ENCODE data around the gene VANGL1.

The VANGL1 gene

DNA sequence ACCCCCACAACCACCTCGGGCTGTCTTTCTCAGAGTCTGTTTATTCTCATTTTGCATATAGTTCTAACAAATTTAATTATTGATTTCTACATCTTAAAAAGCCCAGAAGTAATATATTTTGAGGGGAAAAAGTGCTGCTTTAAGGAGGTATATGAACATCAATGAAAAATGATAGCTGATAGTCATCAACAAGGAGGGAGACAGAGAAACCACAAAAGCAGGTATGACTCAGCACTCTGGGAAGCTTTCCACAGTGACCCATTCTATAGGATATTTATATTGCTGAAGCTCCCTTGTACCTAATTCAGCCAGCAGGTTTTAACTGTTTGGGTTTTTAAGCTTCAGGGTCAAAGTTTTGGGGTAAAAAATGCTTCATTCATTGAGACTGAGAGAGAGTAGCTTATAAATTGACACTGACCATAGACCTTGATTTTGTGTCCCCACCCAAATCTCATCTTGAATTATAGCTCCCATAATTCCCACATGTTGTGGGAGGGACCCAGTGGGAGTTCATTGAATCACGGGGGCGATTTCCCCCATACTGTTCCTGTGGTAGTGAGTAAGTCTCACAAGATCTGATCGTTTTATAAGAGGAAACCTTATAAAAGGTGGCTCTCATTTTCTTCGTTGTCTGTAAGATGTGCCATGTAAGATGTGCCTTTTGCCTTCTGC lies 27.4 kb downstream of the VANGL1 start:
- DNase-seq (ENCODE audit: low read depth): no peak

DNA sequence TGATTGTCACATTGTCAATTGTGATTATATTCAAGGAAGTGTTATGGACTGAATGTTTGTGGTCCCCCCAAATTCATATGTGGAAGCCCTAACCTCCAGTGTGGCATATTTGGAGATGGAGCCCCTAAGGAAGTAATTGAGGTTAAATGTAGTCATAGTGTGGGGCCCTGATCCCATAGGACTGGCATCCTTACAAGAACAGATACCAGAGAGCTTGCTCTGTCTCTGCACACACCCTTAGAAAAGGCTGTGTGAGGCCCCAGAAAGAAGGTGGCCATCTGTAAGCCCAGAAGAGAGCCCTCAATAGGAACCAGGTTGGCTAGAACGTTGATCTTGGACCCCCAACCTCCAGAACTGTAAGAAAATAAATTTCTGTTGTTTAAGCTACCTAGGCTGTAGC lies 28.1 kb downstream of the VANGL1 start:
- DNase-seq (ENCODE audit: low read depth): no peak

DNA sequence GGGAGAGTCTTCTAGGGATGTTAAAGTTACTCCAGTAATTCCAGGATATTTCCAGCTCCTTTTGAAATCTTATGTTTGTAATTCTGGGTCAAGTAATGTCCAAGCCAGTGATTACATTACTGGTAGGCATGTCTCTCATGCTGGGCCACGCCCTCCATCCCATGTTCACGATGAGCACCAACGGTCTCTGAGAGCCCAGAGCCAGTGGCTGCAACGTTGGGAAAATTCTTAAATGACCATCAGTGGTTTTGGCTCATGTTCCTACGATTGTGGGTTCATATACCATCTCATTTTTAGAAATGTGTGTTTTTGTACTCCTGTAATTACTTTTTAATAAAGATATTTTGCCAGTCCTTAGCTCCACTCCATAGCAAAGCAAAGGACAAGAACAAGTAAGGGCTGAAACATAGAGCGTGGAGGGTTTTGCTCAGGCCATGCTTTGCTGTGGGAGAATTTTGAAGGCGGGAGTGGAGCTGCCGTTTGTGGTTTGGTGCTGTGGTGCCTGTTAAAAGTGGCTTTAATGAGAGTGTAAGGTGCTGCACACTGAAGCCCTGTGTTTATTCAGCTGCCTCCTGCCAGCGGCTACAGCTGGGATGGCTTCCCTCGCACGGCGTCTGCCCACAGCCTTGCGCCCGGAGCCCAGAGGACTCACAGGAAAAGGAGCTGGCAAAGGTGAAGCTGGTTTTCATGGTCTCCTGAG lies 28.9 kb downstream of the VANGL1 start:
- DNase-seq (ENCODE audit: low read depth): no peak

DNA sequence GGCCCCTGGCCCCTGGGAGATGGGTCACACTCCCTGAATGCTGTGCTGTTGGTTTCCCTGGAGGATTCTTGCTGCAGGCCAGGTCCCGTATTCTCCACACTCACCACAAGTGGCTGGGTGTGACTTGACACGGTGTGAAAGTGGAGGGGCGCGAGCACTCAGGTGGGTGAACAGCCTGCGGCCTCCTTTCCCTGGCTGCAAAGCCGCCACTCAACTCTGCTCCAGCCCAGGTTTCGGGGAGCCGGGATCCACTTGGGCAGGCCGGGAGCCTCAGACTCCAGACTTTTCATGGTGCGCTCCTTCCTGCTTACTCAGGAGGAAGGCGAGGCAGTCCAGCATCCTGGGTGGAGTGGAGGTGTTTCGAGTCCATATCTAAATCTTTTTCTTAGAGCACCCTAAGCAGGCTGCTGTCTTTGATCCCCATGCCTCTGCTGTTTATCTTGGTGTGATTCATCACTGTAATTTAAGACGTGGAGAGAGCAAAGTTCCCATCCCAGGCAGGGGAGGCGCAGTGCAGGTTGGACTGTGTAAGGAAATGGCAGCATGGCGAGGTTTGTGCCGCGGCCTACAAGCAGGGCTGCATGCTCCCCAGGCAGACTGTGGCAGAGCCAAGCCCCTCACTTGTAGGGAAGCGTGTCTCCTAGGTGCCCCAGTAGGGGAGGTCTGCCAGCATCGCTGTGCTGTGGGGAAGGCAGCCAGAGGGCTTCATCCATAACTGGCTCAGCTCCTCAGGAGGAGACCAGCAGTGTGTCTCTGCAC lies 29.6 kb downstream of the VANGL1 start:
- DNase-seq (ENCODE audit: low read depth): no peak

DNA sequence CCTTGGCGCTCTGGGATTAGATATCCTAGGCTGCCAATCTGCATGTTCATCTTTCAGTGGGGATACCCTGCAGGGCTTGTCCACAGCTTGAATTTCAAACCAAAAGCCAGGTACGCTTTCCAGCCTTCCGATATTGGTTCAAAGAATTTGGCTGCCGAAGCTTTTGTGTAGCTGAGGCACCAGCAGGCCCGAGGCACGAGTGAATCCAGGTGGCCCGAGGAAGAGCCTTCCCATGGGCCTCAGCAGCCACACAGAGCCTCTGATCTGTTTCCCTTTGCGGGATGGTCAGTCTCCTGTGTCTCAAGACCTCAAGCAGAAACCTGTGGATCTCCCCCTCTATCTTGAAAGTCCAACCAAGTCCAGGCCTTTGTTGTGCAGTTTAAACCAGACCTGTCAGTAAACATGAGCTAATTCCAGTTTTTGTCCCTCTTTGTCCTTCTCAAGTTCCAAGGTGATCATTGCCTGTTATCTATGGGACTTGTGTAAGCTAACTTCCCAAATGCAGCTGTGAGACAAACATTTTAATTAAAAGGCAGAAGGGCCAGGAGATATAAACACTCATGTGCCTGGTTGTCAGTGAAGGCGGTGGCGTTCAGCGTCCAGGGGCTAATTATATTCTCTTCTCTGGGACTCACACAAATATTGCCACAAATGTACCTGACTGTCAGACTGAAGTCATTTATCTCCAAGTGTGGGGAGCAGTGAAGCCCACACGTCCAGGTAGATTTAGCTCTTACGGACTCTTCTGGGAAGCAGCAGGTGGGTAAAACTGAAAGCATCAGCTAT lies 30.6 kb downstream of the VANGL1 start:
- DNase-seq (ENCODE audit: low read depth): no peak

DNA sequence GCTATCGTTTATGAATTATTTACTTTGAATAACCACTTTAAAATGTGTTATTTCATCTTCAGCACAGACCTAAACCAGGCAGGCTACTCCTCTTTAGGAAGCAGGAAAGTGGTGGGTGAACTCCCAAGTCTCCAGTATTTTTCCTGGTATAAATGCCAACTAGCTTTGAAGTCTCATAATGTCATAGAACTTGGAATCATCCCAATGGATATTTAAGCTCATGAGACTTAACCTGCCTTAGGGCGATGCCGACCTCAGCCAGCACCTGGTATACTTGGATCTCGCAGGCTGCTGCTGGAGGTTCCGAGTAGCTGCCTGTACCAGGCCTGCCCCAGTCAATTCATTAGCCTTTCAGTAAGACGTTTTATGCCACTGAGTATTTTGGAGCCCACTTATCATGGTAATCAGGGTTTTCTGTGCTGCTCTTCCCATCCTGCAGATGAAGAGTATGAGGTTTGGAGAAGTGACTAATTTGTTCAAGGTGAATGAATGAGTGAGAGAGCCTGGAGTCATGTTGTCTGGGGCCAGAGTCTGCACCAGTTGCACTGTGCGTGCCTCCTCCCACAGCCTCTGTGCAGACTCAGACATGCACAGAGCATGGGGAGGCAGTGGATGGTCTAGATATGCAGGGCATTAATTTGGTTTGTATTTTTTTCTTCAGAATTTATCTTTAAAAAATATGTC lies 34.9 kb downstream of the VANGL1 start:
- no peak for DNase-seq (ENCODE audit: low read depth)

DNA sequence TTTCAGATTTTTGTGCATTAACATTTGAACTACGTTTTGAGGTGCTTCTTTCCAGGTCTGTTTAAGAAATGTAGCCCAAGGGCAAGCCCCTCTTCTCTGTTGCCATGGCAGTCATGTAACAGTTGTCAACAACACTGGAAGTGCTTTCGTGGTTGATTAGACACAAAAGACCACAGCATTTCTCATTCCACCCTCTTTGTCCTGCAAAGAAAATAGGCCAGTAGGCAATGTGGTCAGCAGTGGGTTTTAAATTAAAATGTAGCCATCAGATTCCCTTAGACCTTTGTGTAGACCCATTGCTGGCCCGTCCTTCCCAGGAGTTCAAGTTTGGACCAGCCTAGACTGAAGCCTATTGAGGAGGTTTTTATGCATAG lies 35.4 kb downstream of the VANGL1 start:
- no peak for DNase-seq (ENCODE audit: low read depth)

DNA sequence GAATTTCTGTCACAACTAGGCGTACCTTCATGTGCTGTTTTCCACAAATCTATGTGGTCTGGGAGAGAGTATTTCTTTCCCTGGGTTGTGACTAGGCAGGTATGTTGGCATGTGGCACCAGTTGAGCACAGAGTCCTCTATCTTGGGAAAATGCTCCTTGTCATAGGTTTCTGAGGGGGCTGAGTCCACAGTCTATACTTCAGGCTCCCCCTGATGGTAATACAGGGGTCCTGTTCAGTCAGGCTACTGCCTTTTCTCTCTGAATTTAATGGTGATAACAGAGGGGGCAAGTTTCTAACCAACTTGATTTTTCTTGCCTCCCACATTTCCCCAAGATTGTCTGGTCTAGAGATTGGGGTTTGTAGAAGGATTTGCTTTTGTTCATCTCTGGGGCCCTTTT lies 35.8 kb downstream of the VANGL1 start:
- DNase-seq (ENCODE audit: low read depth): no peak

DNA sequence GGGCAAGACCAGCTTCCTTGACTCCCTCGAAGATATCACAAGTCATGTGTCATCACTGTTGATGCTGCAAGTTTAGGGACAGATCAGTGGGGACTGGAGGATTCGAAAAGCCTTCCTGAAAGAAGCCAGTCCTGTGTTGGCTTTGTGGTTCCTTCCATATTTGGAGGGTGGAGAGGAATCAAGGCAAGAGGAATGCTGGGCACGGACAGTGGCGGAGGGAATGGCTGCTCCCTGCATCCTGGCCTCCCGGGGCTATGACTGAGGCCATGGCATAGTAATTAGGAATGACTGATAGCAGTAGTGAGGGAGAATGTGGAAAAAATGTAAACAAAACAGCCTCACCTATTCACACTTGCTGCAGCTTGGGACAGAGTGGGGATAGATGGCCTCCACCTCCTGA lies 36.4 kb downstream of the VANGL1 start:
- no peak for DNase-seq (ENCODE audit: low read depth)

DNA sequence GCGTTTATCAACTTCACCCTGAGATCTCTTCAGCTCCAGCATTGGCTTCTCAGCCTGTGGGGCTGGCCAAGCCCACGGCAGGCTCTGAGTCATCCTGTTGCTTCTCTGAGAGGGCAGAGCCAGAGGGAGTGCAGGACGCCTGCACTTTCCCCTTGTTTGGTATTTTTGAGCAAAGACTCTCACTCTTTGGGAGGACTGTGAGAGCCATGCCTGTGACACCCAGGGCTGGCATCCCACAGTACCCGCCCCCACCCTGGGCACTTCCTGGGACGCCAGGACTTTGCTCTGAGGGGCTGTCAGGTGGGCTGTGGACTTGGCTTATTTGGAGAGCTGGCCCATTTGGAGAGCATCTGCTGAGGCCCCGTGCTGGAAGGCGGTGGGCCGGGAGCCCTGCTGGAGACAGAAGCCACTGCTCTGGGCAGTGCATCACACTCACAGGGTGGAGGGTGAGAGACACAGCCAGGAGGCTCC lies 37.4 kb downstream of the VANGL1 start:
- no peak for DNase-seq (ENCODE audit: low read depth)

DNA sequence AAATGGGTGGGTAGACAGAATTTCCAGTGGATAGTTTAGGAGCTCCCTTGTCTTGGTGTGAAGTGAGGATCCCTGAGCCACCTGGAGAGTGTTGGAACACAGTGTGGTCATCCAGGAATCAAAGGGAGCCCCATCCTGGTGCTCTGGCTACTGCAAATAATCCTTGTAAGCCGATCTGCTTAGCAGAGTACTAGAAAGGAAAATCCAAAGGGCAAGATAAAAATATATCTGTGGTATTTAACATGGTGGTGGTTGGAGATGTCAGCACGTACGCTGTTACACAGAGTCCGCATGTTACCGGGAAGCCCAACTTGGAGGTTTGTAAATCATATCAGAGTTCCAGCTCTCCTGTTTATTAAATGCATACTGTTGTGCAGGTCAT lies 39.0 kb downstream of the VANGL1 start:
- no peak for DNase-seq (ENCODE audit: low read depth)

DNA sequence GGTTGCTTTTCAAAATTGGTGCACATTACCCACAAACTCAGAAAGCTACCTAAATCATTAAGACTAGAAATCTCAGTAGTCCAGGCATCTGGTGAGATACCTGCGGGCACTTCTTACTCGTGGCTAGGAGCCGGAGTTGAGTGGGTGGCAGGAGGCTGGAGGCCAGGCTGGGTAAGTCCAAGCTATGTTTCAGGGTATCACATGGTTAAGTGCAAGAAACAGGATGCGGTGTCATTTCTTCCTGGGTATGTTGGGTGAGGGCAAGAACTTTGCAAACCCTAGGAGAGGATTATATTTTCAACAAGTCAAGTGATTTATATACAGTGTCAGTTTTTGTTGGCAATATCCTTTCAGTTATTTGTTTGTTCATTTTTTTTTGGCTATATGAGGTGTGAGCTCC lies 41.0 kb downstream of the VANGL1 start:
- DNase-seq (ENCODE audit: low read depth): no peak

DNA sequence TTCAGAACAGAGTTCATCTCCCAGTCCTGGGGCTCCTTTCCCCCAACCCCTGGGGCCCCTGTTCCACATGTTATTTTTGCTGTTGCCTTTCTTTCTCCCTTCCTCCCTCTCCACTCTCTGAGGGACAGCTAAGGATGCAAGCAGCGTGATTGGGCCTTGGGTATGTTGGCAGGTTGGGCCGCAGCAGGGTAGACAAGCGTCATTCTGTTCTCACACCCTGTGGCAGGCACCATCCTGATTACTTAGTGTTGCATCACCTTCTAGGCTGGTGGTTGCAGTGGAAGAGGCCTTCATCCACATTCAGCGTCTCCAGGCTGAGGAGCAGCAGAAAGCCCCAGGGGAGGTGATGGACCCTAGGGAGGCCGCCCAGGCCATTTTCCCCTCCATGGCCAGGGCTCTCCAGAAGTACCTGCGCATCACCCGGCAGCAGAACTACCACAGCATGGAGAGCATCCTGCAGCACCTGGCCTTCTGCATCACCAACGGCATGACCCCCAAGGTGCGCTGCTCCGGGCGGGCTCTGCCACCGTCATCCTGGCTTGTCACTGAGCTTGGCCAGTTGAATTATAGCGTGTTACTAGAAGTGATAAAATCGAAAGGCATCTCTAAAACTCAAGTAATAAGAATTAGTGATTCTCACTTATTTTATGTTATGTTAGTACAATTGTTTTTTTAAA lies 43.4 kb downstream of the VANGL1 start:
- DNase-seq (ENCODE audit: low read depth): no peak

DNA sequence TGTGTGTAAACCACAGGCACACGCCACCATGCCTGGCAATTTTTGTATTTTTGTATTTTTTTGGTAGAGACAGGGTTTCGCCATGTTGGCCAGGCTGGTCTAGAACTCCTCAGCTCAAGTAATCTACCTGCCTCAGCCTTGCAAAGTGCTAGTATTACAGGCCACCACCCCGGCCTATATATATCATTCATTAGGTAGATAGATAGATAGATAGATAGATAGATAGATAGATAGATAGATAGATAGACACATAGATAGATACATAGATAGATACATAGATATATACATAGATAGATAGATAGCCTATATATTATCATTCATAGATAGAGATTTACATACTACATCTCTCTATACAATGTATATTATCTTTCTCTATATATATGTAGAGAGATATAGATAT lies 46.0 kb downstream of the VANGL1 start:
- DNase-seq (ENCODE audit: low read depth): no peak

DNA sequence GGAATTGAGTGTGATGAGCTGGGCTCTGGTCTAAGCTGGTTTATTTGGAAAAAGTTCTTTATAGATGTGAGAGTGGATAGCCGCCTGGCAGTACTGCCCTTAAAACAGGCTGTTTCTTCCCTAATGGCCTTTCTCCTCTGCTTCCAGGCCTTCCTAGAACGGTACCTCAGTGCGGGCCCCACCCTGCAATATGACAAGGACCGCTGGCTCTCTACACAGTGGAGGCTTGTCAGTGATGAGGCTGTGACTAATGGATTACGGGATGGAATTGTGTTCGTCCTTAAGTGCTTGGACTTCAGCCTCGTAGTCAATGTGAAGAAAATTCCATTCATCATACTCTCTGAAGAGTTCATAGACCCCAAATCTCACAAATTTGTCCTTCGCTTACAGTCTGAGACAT lies 49.2 kb downstream of the VANGL1 start:
- no peak for DNase-seq (ENCODE audit: low read depth)

DNA sequence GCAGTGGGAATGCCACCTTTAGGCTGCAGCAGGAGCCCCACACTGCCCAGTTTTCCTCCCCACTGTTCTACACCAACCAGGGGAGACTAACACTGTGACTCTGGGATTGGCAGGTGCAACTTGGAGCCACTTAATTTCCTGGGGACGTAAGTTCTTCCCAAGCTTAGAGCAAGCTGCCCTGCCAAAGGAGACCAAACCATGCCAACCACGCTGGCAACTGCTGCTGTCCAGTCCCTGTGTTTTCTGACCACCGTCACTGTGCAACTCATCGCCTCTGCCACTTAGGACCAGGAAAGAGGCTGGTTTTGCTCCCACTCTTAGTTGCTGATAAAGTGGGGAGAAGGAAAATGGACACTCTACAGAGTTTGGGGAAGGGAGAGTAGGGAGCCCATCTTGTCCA lies 50.5 kb downstream of the VANGL1 start:
- no peak for DNase-seq (ENCODE audit: low read depth)

DNA sequence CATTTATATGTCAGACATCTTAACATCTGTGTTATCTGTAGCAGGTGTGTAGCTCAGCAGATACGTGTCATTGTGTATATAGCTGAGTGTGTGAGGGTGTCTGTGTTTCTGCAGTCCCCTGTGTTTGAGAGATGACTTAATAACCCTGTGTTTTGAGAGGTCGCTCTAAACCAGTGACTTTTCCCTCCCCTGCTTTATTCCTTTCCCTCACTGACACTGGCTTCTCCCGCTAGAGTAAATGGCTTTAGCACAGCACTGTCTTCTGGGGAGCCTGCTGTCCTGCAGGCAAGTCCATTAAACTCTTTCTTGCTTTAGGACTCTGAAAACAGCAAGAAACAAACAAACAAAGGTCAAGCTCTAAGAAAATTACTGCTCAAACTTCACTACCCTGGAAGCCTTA lies 53.0 kb downstream of the VANGL1 start:
- DNase-seq (ENCODE audit: low read depth): no peak

DNA sequence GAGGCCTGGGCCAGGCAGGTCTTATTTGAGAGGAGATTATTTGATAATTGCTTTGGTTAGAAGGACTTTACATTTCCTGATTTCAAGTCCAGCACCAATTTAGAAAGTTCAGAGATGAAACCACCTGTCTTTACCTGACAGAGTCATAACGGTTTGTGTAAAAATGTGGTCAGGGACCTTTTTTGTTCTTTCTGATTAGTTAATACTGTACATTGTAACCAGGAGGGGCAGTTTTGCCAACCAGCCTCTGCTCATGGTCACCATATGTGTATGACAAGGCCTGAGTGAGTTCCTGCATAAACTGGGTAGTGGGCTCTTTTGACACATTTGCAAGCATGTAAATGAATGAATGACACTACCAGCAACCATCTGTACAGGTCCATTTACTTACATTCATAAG lies 55.8 kb downstream of the VANGL1 start:
- no peak for DNase-seq (ENCODE audit: low read depth)

DNA sequence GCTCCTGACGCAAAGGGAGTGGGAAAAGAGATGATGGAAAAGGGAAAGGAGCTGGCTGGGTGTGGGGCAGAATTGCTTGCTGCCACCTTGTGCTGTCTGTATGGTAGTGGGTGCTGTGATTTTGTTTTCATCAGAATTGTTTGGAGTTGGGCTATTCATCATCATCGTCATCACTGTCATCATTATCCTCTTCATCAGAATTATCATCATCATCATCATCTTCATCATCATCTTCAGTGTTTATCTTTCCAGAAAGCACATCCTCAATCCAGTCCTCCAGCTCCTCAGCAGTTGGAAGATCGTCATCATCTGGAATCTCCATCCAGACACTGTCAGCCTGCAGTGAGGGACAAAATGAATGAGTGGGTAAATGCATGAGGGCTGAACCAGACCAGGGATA lies 59.3 kb downstream of the VANGL1 start:
- no peak for DNase-seq (ENCODE audit: low read depth)

DNA sequence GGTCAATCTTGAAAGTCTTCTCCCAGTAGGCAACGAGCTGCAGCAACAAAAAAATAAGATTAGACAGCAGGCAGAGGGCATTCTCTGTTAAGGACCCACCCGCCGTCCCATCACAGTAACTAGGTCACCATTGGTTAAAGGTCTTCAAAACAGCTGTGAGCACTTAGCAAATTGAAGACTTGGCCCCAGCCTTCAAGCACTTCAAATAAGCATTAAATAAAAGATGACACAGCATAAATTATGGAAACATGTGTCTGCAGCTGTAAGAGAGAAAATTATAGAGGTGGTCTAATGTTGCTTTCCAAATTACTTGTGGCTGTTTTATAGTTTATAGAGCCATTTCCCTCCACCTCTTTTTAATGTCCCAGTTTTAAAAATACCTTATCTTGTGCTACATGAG lies 61.2 kb downstream of the VANGL1 start:
- no peak for DNase-seq (ENCODE audit: low read depth)

All from stimulated activated CD8-positive, alpha-beta memory T cell treated with anti-CD3 and anti-CD28 coated beads, Interleukin-15, amount 100 ng/mL, for 1 hour (primary cell).